Astrocyte (in vitro differentiated cells and primary cell): ENCODE data around the gene SUFU.

ENCODE experiments used
- CTCF ChIP-seq: IDR thresholded peaks from 2 replicates; pipeline ENCODE4 v1.5.1; 2011; ENCODE audit warnings: low read depth, mild to moderate bottlenecking, inconsistent platforms, low read length, moderate library complexity; ENCODE audit not compliant: insufficient read depth
- EZH2 ChIP-seq: IDR thresholded peaks from 2 replicates; pipeline ENCODE4 v1.6.1; 2012; ENCODE audit warnings: mild to moderate bottlenecking, low read length, inconsistent platforms; ENCODE audit not compliant: insufficient read depth

DNA sequence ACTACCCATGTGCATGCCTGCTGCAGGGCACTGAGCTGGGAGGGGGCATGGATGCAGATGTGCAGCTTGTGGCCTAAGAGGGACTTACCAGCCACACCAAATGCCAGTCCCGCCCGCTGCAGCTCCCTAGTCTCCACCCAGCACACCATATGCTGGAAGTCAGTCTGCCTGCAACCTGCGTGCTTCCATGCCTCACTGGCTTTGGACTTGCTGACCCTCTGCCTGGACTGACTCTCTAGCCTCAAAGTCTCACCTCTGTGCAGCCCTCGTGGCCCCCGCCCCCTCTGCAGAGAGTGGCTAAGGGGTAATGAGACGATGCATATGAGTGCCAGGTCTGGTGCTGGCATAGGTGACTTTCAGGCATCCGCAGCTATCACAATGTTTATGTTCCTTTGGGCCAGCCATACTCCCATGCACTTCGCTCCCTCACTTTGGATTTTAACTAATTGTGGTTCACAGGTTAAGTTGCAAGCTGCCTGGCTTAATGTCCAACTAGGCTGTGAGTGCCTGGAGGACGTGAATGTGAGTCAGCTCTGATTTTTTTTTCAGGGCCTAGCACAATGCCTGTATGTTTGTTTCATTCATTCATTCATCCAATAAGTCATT lies 162.2 kb downstream of the SUFU start:
- TF ChIP-seq CTCF = no peak
- TF ChIP-seq EZH2 = no peak
